ENCODE measurements around the gene MEIS1.

The MEIS1 gene

GRCh38 chr2:66585587-66585986 is 150.7 kb downstream of the MEIS1 start:
- FAIRE-seq = no peak

- no peak for FAIRE-seq
These were observed 152.3 kb downstream of the MEIS1 start for GRCh38 chr2:66587216-66587615.

- FAIRE-seq = no peak
These were observed 159.1 kb downstream of the MEIS1 start for GRCh38 chr2:66594001-66594400.

- FAIRE-seq = peak; percentile 45
These were observed 160.6 kb downstream of the MEIS1 start for GRCh38 chr2:66595556-66595955.

DNA sequence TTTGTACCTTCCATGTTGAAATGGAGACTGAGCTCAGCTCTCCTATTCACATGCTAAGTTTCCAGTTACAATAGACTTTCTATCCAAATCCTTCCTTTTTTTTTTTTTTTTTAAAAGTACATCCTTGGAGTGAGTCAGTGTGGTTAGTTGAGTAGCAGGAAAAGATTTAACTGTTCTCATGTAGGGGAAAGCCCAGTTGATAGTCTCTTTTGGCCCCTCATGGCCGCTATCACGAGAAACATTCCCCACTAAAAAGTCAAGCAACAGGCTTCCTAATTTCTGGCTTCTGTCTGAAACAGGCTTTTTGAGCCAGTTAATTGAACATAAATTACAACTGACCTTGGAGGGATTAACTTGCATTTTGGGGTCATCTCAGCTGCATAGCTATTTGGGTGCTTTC is 161.3 kb downstream of the MEIS1 start:
- peak; percentile 13 for FAIRE-seq

GRCh38 chr2:66601624-66602023 is 166.7 kb downstream of the MEIS1 start:
- no peak for FAIRE-seq

DNA sequence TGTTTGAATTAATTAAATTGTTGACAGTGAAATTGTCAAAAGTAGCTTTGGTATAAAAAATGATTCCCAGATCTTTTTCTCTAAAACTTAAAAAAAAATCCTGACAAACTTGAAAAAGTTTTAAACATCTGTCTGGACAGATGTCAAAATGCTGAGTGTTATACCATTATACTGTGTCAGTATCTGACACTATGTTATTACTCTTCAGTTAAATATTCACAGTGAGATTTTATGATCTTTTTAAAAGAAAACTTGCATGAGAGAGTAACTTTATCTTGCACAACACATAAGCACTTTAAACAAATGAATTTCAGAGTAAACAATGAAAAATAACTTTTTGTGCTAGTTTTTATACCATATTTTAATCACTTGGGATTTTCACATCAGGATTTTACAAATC is 167.4 kb downstream of the MEIS1 start:
- no peak for FAIRE-seq

GRCh38 chr2:66604326-66604725 is 169.4 kb downstream of the MEIS1 start:
- FAIRE-seq = no peak

GRCh38 chr2:66604976-66605375 is 170.1 kb downstream of the MEIS1 start:
- FAIRE-seq = no peak

GRCh38 chr2:66607152-66607551 is 172.2 kb downstream of the MEIS1 start:
- FAIRE-seq = no peak

All from islet of Langerhans (tissue), 1 donor.